Upper lobe of left lung (tissue), 6 donors: ENCODE data around the gene BPIFB2. TPM values are rescaled to one million over a fixed set of nuclear protein-coding genes. Genes with fewer than 3 reads are reported as not detected.

Experiments
- ATAC-seq, 2 donors: fragments of 200-7000 bp; cut with Tn5 transposase; one replicate each; pipeline ENCODE4 v1.9.1; 2022; ENCODE audit warnings: mild to moderate bottlenecking in 2 of 2, moderate library complexity in 2 of 2; ENCODE audit not compliant: low FRiP score in 2 of 2
- DNase-seq, 2 donors: peaks; one replicate each; pipeline ENCODE4 v3.0.0-alpha.2; 2019 to 2020
- H3K27ac ChIP-seq, 4 donors: fragments of 200-600 bp; sonication (generic); one replicate each; pipeline ENCODE4 v1.5.1; 2016 to 2019
- H3K27me3 ChIP-seq, 4 donors: fragments of 200-600 bp; sonication (generic); one replicate each; pipeline ENCODE4 v1.5.1; 2017 to 2019
- H3K36me3 ChIP-seq, 4 donors: fragments of 200-600 bp; sonication (generic); one replicate each; pipeline ENCODE4 v1.5.1; 2016 to 2019
- H3K4me1 ChIP-seq, 4 donors: fragments of 200-600 bp; sonication (generic); one replicate each; pipeline ENCODE4 v1.5.1; 2018 to 2019
- H3K4me3 ChIP-seq, 4 donors: fragments of 200-600 bp; sonication (generic); one replicate each; pipeline ENCODE4 v1.5.1; 2017 to 2019; ENCODE audit warnings: mild to moderate bottlenecking in 2 of 4, moderate library complexity in 1 of 4
- H3K9me3 ChIP-seq, 4 donors: fragments of 200-600 bp; sonication (generic); one replicate each; pipeline ENCODE4 v1.5.1; 2018 to 2019
- CTCF ChIP-seq, 6 experiments: fragments of 450-650 bp in 4 of 6; fragments of 200-600 bp in 2 of 6; sonication (generic) in 2 of 6; IDR thresholded peaks; one replicate each; pipeline ENCODE4 v1.5.1; 2016 to 2019; ENCODE audit warnings: antibody characterized with exemption in 6 of 6
- EP300 ChIP-seq, 4 donors: sonication (generic); formaldehyde crosslinking; IDR thresholded peaks; one replicate each; pipeline ENCODE4 v1.5.1; 2017; ENCODE audit warnings: antibody characterized with exemption in 4 of 4, control low read depth in 2 of 4
- POLR2A ChIP-seq, 4 donors: fragments of 450-650 bp; IDR thresholded peaks; one replicate each; pipeline ENCODE4 v1.5.1; 2016 to 2017; ENCODE audit warnings: antibody characterized with exemption in 4 of 4, mild to moderate bottlenecking in 2 of 4
- POLR2AphosphoS5 ChIP-seq, 2 donors: sonication (generic); formaldehyde crosslinking; IDR thresholded peaks; one replicate each; pipeline ENCODE4 v1.5.1; 2017; ENCODE audit warnings: antibody characterized with exemption in 2 of 2
- WGBS, 2 donors: methylation state at CpG; one replicate each; pipeline ENCODE4 v1.1.5; 2017 to 2018; 5-methylcytosine and 5-hydroxymethylcytosine counted together
- total RNA-seq, 6 donors: library from RNA; depleted of rRNA in 4 of 6; stranded (reverse); fragments of >200 nt in 4 of 6; gene quantifications; one replicate each; pipeline versions ENCODE4 v1.1.0 to v1.2.1, GENCODE V29; 2016 to 2021
- donor health status: DM: no; HTN: no; CAD: no; lungs with moderate emphysema.
- donor health status: DM: no; HTN: yes; CAD: no; lungs with severe emphysema.

BPIFB2 gene
- total RNA-seq, 6 donors from 2014 or later = 0.23 to 3.1 (median 0.27) TPM; not detected in 3

GRCh38 chr20:32983459-32984112 lies 23.9 kb upstream of the BPIFB2 start:
- TF ChIP-seq CTCF (IDR thresholded peaks at IDR 0.05) (no peak), EP300 (IDR thresholded peaks at IDR 0.05) (no peak), POLR2AphosphoS5 (IDR thresholded peaks at IDR 0.05) (no peak), POLR2A (IDR thresholded peaks at IDR 0.05) (no peak)
- H3K4me1 ChIP-seq = peaks cover 0 to 6% (median 0%) of the 10 kb centered on the region in 4 donors
- 85 to 95% methylated on average over 10 to 12 of the region's 12 CpGs for WGBS, 2 donors
- ATAC-seq = no peak
- no peak for DNase-seq
- H3K4me3 ChIP-seq = no peak overlapping the region
- no peaks in the 10 kb centered on the region for H3K27me3 ChIP-seq
- no peak overlapping the region for H3K27ac ChIP-seq
- H3K9me3 ChIP-seq = no peaks in the 10 kb centered on the region
- no peaks in the 10 kb centered on the region for H3K36me3 ChIP-seq

- no peaks in the 10 kb centered on the region for H3K9me3 ChIP-seq
- no peaks in the 10 kb centered on the region for H3K36me3 ChIP-seq
- no peak for ATAC-seq
- H3K4me1 ChIP-seq = peaks cover 0 to 6% (median 0%) of the 10 kb centered on the region in 4 donors
- DNase-seq = no peak
- WGBS, 2 donors = 75 to 78% methylated on average over 7 of the region's 7 CpGs
- no peaks in the 10 kb centered on the region for H3K27me3 ChIP-seq
- H3K27ac ChIP-seq = no peak overlapping the region
- H3K4me3 ChIP-seq = no peak overlapping the region
- TF ChIP-seq CTCF (IDR thresholded peaks at IDR 0.05) (no peak), POLR2A (IDR thresholded peaks at IDR 0.05) (no peak), EP300 (IDR thresholded peaks at IDR 0.05) (no peak), POLR2AphosphoS5 (IDR thresholded peaks at IDR 0.05) (no peak)
These were observed 23.3 kb upstream of the BPIFB2 start for GRCh38 chr20:32984196-32984595.

GRCh38 chr20:32984631-32985354 lies 22.7 kb upstream of the BPIFB2 start:
- no peak overlapping the region for H3K27ac ChIP-seq
- H3K4me1 ChIP-seq = peaks cover 0 to 6% (median 0%) of the 10 kb centered on the region in 4 donors
- H3K36me3 ChIP-seq = no peaks in the 10 kb centered on the region
- H3K9me3 ChIP-seq = no peaks in the 10 kb centered on the region
- no peak for TF ChIP-seq EP300 (IDR thresholded peaks at IDR 0.05)
- no peak for TF ChIP-seq CTCF (IDR thresholded peaks at IDR 0.05)
- no peak for TF ChIP-seq POLR2AphosphoS5 (IDR thresholded peaks at IDR 0.05)
- no peak for TF ChIP-seq POLR2A (IDR thresholded peaks at IDR 0.05)
- H3K4me3 ChIP-seq = no peak overlapping the region
- ATAC-seq = no peak
- no peak for DNase-seq
- WGBS, 2 donors = 72 to 88% methylated on average over 3 to 9 of the region's 9 CpGs
- no peaks in the 10 kb centered on the region for H3K27me3 ChIP-seq

GRCh38 chr20:32985596-32985995 lies 21.9 kb upstream of the BPIFB2 start:
- no peak overlapping the region for H3K4me3 ChIP-seq
- 89 to 100% methylated on average over 1 to 6 of the region's 6 CpGs for WGBS, 2 donors
- no peaks in the 10 kb centered on the region for H3K9me3 ChIP-seq
- peaks cover 0 to 6% (median 0%) of the 10 kb centered on the region in 4 donors for H3K4me1 ChIP-seq
- no peak for ATAC-seq
- H3K27me3 ChIP-seq = no peaks in the 10 kb centered on the region
- no peak for TF ChIP-seq POLR2A (IDR thresholded peaks at IDR 0.05)
- no peak for TF ChIP-seq POLR2AphosphoS5 (IDR thresholded peaks at IDR 0.05)
- TF ChIP-seq CTCF (IDR thresholded peaks at IDR 0.05) = no peak
- no peak for TF ChIP-seq EP300 (IDR thresholded peaks at IDR 0.05)
- DNase-seq = no peak
- H3K27ac ChIP-seq = no peak overlapping the region
- no peaks in the 10 kb centered on the region for H3K36me3 ChIP-seq
